Neutrophil (primary cell): ENCODE data around the gene SH2D1B.

ENCODE experiments used
- H3K27ac ChIP-seq: fragments of 200-600 bp; sonication (generic); 2 replicates; pipeline ENCODE4 v1.5.1; 2016; ENCODE audit warnings: mild to moderate bottlenecking, moderate library complexity
- H3K27me3 ChIP-seq: fragments of 200-600 bp; sonication (generic); 2 replicates; pipeline ENCODE4 v1.6.0; 2016; ENCODE audit warnings: mild to moderate bottlenecking
- H3K36me3 ChIP-seq: fragments of 200-600 bp; sonication (generic); 2 replicates; pipeline ENCODE4 v1.5.1; 2017
- H3K4me1 ChIP-seq, 2 experiments: fragments of 200-600 bp in 1 of 2; sonication (generic) in 1 of 2; 1 replicate in 1 of 2; 2 replicates in 1 of 2; pipeline versions ENCODE4 v1.5.1 to v1.6.1; 2013 to 2016; ENCODE audit warnings: low read depth in 1 of 2, low read length in 1 of 2, mild to moderate bottlenecking in 1 of 2, moderate library complexity in 1 of 2; ENCODE audit not compliant: control insufficient read depth in 1 of 2, insufficient read depth in 1 of 2
- H3K4me3 ChIP-seq, 2 experiments: fragments of 200-600 bp in 1 of 2; sonication (generic) in 1 of 2; 1 replicate in 1 of 2; 2 replicates in 1 of 2; pipeline ENCODE4 v1.5.1; 2013 to 2016; ENCODE audit warnings: low read depth in 1 of 2, low read length in 1 of 2, mild to moderate bottlenecking in 1 of 2, moderate library complexity in 1 of 2
- H3K9me3 ChIP-seq: fragments of 200-600 bp; sonication (generic); 2 replicates; pipeline ENCODE4 v1.5.1; 2016
- CTCF ChIP-seq: fragments of 200-600 bp; sonication (generic); IDR thresholded peaks from 2 replicates; pipeline ENCODE4 v1.5.1; 2016; ENCODE audit warnings: antibody characterized with exemption

SH2D1B gene

DNA sequence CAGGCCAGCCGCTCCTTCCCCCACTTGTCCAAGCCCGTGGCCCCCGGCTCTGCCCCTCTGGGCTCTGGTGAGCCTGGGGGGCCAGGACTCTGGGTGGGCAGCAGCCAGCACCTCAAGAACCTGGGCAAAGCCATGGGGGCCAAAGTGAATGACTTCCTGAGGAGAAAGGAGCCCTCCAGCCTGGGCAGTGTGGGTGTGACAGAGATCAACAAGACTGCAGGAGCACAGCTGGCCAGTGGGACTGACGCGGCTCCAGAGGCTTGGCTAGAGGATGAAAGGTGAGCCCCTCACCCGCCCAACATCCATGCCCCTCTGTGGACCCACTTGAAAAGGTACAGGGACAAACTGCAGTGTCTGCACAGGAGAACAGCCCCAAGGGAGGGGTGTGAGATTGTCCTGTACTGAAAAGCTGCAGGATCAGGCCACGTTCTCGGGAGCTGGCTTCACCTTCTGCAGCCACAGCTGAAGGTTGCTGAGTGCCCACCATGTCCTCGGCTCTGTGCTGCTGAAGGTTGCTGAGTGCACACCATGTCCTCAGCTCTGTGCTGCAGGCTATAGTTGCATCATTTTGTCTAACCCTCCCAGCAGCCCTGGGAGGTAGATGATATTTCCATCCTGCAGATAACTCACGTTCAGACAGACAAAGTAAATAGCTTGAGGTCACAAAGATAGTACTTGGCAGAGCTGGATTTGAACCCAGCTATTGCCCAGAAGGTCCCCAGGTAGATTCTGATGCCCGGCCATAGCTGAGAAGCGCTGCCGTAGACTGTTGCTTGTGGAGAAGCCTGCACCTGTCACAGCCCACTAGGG, 29.8 kb downstream of the SH2D1B start:
- TF ChIP-seq CTCF, result no peak
- Histone ChIP-seq H3K36me3 (peaks cover 23% of the 10 kb centered on the region), H3K9me3 (no peaks in the 10 kb centered on the region), H3K27me3 (no peaks in the 10 kb centered on the region), H3K4me1 (no peaks in the 10 kb centered on the region), H3K27ac (no peak overlapping the region), H3K4me3 (no peak overlapping the region)

- Histone ChIP-seq H3K36me3 (peaks cover 23% of the 10 kb centered on the region), H3K4me3 (no peak within 1 kb of the TSS), H3K27me3 (no peaks in the 10 kb centered on the region), H3K4me1 (no peaks in the 10 kb centered on the region), H3K9me3 (no peaks in the 10 kb centered on the region), H3K27ac (no peak within 1 kb of the TSS)
- TF ChIP-seq CTCF, result no peak
These were observed 30.6 kb downstream of the SH2D1B start, which contains the start of gene C1orf226 for GRCh38 chr1:162381383-162381782. TSS of gene C1orf226 (plus strand) at chr1:162381728. CDS start at chr1:162381902, 174 bp downstream.

DNA sequence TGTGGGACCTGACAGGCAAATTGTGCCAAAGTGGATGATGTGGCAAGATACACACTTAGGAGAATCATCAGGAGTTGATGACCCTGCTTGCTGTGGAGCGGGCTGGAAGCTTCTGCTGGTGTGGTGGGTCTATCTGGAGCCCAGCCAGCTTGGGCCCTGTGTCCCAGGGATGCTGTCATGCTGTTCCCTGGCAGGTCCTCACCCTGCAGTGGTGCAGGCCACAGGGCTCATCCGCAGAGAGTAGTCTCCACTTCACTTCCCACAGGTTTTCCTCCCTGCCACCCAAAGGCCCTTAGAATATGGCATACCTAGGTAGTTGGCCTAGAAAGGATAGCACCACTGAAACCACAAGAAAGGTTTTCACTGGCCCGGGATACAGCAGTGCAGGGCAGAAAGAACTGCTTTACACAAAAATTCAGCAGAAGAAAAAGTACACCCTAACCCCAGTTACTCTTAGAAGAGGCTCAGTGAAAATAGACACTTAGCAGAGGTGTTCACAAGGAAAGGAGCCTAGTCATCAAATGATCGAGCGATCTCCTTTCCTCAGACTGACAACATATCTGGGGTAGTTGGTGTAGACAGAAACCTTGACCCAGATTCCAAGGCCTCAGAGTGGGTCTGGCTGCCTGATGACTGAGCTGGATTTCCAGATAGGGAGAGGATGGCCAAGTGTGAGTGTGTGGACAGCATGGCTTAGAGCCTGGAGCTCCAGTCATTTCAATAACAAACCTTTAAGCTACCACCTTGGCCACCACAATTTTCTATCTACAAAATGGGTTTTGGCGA, 31.7 kb downstream of the SH2D1B start:
- Histone ChIP-seq H3K4me3 (no peak overlapping the region), H3K4me1 (no peaks in the 10 kb centered on the region), H3K9me3 (no peaks in the 10 kb centered on the region), H3K27me3 (no peaks in the 10 kb centered on the region), H3K36me3 (peaks cover 29% of the 10 kb centered on the region), H3K27ac (no peak overlapping the region)
- TF ChIP-seq CTCF, result no peak

DNA sequence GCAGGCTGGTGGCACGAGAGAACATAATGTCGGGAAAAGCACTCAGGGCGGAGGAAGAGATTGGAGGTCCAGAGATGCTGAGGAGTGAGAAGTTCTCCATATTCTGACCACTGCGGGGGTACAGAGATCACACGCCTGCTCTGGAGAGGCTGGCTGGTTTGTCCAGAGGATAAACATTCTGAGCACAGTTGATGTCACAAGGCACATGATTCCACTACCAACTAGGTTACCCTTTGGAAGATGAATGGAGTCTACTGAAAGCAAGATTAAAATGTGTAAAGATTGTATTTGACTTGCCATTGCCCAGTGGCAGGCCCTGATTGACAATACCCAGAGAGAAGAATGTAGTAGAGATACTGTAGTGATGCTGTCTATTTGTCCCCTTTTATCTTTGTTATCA, 35.2 kb downstream of the SH2D1B start, which contains the start of gene SPATA46:
TSS of gene SPATA46 (minus strand) at position 164 of the 400 bp plus-strand sequence. CDS start at position 100, 64 bp downstream.
- Histone ChIP-seq H3K36me3 (peaks cover 27% of the 10 kb centered on the region), H3K9me3 (no peaks in the 10 kb centered on the region), H3K27ac (no peak within 1 kb of the TSS), H3K4me3 (no peak within 1 kb of the TSS), H3K27me3 (no peaks in the 10 kb centered on the region), H3K4me1 (no peaks in the 10 kb centered on the region)
- TF ChIP-seq CTCF, result no peak

- no peaks in the 10 kb centered on the region for H3K9me3 ChIP-seq
- no peak overlapping the region for H3K4me3 ChIP-seq
- TF ChIP-seq CTCF, result no peak
- H3K27me3 ChIP-seq, result no peaks in the 10 kb centered on the region
- no peak overlapping the region for H3K27ac ChIP-seq
- no peaks in the 10 kb centered on the region for H3K4me1 ChIP-seq
- peaks cover 30% of the 10 kb centered on the region for H3K36me3 ChIP-seq
These were observed 36.5 kb downstream of the SH2D1B start for GRCh38 chr1:162375463-162375862.
